ENCODE results near the gene C19orf25.

C19orf25 gene

GRCh38 chr19:1466461-1467214, 12.4 kb downstream of the C19orf25 start:
- DNase-seq (ENCODE audit: low read depth in 2 of 2), result no peak

DNA sequence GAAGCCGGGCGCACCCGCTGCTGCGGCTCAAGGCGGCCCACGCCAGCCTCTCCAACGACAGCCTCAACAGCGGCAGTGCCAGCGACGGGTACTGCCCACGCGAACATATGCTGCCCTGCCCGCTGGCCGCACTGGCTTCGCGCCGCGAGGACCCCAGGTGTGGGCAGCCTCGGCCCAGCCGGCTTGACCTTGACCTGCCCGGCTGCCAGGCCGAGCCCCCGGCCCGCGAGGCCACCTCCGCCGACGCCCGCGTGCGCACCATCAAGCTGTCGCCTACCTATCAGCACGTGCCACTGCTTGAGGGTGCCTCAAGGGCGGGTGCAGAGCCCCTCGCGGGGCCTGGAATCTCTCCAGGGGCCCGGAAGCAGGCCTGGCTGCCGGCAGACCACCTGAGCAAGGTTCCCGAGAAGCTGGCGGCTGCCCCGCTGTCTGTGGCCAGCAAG, 13.0 kb downstream of the C19orf25 start:
- DNase-seq (ENCODE audit: low read depth in 2 of 2), result no peak

DNA sequence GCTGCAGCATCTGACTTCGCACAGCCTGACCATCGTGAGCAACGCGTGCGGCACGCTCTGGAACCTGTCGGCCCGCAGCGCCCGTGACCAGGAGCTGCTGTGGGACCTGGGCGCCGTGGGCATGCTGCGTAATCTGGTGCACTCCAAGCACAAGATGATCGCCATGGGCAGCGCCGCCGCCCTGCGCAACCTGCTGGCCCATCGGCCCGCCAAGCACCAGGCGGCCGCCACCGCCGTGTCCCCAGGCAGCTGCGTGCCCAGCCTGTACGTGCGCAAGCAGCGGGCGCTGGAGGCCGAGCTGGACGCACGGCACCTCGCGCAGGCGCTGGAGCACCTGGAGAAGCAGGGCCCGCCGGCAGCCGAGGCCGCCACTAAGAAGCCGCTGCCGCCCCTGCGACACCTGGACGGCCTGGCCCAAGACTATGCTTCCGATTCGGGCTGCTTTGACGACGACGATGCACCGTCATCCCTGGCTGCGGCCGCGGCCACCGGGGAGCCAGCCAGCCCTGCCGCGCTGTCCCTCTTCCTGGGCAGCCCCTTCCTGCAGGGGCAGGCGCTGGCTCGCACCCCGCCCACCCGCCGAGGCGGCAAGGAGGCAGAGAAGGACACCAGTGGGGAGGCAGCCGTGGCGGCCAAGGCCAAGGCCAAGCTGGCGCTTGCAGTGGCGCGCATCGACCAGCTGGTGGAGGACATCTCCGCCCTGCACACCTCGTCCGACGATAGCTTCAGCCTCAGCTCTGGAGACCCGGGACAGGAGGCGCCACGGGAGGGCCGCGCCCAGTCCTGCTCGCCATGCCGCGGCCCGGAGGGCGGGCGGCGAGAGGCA, 13.6 kb downstream of the C19orf25 start:
- DNase-seq (ENCODE audit: low read depth in 2 of 2), result no peak

GRCh38 chr19:1461862-1462261, 17.2 kb downstream of the C19orf25 start:
- DNase-seq (ENCODE audit: low read depth in 2 of 2), result no peak

- no peak for DNase-seq (ENCODE audit: low read depth in 2 of 2)
These were observed 18.7 kb downstream of the C19orf25 start for GRCh38 chr19:1460033-1460995.

DNA sequence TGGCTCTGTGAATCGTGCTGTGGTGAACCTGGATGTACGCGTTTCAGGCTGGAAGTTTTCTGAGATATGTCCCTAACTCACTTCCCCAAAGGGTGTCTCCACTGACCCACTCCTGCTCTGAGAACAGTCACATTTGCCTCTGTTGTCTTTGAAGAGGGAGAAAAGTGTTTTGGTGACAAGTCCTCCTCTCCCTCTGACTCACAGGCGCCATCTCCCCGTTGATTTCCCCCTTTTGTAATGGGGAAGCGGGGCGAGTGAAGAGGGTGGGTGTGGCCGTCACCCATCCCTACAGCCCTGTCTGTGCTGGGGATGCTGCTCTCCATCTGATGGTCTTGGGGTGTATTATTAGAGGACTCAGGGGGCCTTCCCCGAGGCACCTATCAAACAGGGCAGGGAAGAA, 19.5 kb downstream of the C19orf25 start:
- no peak for DNase-seq (ENCODE audit: low read depth in 2 of 2)

DNA sequence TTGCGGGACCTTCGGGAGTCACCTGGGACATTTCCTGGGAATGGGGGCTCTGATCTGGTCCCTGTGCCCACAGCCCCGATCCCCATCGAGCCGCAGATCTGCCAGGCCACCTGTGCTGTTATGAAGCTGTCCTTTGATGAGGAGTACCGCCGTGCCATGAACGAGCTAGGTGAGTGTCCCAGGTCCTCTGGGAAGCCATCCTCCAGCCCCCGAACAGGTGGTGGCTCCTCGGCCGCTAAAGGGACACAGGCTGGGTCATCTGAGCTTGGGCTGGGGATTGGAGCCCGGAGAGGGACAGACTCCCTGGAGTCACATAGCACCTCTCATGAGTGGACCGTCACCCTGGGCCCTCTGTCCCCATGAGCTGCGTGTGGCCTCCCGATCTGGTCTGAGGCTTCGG, 21.1 kb downstream of the C19orf25 start:
- no peak for DNase-seq (ENCODE audit: low read depth in 2 of 2)

DNA sequence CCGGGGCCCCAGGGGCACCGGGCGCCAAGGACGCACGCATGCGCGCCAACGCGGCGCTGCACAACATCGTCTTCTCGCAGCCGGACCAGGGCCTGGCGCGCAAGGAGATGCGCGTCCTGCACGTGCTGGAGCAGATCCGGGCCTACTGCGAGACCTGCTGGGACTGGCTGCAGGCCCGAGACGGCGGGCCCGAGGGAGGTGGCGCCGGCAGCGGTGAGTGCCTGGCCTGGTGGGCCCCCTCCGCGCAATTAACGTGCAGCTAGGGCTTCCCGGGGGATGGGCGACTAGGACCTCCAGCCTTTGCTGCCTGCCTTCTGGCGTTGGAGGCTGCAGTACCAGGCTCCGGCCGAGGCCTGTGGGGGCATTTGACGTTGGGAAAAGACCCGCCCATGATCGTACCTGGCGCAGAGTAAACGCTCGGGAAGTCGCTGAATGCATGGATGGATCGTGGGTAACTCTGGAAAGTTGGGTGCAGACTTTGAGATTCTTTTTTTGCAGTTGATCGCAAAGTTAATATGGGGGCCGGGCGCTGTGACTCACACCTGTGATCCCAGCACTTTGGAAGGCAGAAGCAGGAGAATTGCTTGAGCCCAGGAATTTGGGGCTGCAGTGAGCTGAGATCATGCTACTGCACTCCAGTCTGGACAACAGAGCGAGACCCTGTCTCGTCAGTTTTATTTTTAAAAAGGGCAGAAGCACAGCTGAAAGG, 21.8 kb downstream of the C19orf25 start:
- DNase-seq (ENCODE audit: low read depth in 2 of 2), result no peak

DNA sequence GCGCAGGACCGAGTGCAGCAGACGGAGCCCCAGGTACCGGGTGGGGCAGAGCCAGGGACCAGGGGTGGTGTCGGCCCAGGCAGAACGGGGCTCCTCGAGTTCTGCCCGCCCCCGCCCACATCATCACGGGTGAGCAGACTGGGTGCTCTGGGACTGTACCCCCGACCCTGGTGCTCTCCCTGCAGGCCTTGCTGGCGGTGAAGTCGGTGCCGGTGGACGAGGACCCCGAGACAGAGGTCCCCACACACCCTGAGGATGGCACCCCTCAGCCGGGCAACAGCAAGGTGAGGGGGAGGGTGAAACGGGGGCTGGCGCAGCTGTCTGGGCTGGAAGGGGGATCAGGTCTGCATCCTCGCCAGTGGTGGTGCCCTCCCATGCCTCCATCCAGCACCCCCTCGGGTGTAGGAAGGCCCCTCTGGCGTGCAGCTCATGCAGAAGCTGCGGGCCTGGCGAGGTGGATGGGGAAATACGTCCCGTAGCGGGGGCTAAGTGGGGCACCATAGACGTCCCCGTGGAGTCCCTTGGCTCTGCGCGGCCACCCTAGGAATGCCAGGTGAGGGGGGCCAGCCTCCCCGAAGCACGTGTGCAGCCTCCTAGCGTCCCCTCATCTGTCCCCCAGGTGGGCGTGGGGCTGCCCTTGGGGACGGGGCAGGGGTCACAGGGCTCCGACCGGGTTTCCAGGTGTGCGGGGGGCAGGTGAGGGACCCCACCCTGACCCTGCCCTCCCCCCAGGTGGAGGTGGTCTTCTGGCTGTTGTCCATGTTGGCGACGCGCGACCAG, 22.7 kb downstream of the C19orf25 start:
- DNase-seq (ENCODE audit: low read depth in 2 of 2), result no peak

DNA sequence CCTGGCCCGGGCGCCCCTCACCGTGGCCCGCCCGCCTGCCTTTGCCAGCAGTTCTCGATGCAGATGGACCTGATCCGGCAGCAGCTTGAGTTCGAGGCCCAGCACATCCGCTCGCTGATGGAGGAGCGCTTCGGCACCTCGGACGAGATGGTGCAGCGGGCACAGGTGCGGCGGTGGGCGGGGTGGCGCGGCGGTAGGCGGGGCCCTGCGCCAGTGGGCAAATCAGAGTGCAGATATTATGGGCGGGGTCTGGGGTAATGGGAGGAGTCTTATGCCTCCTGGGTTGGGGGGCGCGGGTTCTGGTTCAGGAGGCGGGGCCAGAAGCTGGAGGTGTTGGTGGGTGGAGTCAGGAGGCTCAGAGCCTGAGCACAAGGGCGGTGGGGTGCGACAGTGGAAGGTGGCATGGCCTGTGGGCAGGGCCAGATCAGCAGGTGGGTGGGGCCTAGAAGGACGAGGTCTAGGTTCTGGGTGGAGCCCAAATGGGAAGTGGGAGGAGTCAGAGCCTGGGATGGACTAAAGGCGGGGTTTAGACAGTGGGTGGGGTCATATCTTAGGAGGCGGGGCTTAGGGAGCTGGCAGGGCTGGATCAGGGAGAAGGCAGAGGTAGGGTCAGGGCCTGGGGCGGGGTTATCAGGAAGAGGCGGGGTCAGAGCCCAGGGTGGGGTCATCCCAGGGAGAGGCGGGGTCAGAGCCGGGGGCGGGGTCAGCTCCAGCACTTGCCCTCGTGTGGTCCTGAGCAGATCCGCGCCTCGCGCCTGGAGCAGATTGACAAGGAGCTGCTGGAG, 23.5 kb downstream of the C19orf25 start:
- DNase-seq (ENCODE audit: low read depth in 2 of 2), result peak in 1 of 2 experiments; percentile 54

- no peak for DNase-seq (ENCODE audit: low read depth in 2 of 2)
These were observed 24.0 kb downstream of the C19orf25 start for GRCh38 chr19:1455002-1455335.

- DNase-seq (ENCODE audit: low read depth in 2 of 2), result no peak
These were observed 25.3 kb downstream of the C19orf25 start for GRCh38 chr19:1453525-1454364.

DNA sequence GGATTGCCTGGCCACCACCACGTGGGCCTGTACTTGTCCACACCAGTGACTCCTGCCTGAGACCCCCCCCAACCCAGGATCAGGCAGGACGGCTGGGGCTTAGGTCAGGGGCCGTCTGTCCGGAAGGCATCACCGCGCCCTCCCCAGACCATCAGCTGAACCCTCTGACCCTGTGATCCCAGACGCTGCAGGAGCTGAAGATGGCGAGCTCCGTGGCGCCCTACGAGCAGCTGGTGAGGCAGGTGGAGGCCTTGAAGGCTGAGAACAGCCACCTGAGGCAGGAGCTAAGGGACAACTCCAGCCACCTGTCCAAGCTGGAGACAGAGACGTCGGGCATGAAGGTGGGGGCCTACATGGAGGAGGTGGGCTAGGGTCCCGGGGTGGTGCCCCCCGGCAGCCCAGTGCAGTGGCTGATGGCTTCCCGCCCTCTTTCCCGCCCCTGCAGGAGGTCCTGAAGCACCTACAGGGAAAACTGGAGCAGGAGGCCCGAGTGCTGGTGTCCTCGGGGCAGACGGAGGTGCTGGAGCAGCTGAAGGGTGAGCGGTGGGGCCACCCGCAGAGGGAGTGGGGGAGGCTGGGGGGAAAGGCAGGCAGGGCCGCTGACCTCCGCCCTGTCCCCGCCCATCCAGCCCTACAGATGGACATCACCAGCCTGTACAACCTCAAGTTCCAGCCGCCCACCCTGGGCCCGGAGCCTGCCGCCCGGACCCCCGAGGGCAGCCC, 26.1 kb downstream of the C19orf25 start:
- no peak for DNase-seq (ENCODE audit: low read depth in 2 of 2)

GRCh38 chr19:1451916-1452801, 26.9 kb downstream of the C19orf25 start:
- no peak for DNase-seq (ENCODE audit: low read depth in 2 of 2)

DNA sequence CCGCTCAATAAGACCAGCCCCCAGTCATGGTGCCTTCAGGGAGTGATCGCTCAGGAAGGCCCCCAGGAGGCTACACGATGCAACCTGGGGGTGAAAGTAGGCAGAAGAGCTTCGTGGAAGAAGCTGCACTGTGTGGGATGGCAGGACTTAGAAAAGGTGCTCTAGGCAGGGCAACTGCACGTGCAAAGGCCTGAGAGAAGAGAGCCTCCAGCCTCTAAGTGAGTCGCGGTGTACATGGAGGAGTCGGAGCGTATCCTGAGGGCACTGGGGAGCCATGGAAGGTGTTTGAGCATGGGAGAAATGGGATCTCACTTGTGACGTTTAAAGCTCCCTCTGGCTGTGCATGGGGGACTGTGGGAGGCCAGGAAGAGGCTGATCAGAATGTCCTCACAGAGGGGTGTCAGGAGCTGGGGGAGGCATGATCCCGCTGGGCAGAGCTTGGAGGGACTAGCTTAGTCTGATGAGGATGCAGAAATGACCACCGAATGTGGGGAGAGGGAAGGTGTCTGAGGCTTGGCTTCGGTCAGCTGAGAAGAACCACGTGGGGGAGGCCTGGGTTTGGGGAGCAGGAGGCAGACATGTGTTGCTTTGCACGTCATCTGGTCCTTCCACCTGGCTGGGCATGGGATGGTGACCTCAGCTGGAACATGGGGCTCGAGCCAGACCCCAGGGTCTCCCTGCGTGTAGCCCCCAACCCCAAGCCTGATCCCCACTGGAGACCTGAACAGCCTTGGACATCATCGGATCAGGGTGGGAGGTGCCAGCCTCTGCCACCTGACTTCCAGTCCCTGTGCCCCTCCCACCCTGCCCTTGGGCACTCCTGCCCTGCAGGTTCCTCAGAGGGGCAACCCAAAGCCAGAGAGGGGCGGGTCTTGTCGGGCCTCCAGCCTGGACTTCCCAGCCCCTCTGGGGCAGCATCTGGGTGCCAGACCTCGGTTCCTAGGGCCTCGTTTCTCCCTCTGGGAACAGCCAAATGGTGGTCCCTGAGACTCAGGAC, 28.0 kb downstream of the C19orf25 start:
- no peak for DNase-seq (ENCODE audit: low read depth in 2 of 2)
